Mucosa of descending colon (tissue), 3 donors: ENCODE measurements around the gene TXNDC8. TPM values are rescaled to one million over a fixed set of nuclear protein-coding genes. Genes with fewer than 3 reads are reported as not detected.

ENCODE experiments used
- ATAC-seq: fragments of 200-7000 bp; cut with Tn5 transposase; one replicate; pipeline ENCODE4 v1.9.1; 2020; ENCODE audit warnings: mild to moderate bottlenecking, moderate library complexity
- DNase-seq, 3 donors: peaks; one replicate each; pipeline ENCODE4 v3.0.0-alpha.2; 2020
- H3K36me3 ChIP-seq: fragments of 200-600 bp; one replicate; pipeline ENCODE4 v1.8.0; 2021; ENCODE audit warnings: low read depth, mild to moderate bottlenecking
- H3K4me1 ChIP-seq: fragments of 200-600 bp; one replicate; pipeline ENCODE4 v1.8.0; 2021; ENCODE audit warnings: low read depth, mild to moderate bottlenecking
- H3K4me3 ChIP-seq: fragments of 200-600 bp; one replicate; pipeline ENCODE4 v1.8.0; 2021; ENCODE audit warnings: mild to moderate bottlenecking
- H3K9me3 ChIP-seq: fragments of 200-600 bp; one replicate; pipeline ENCODE4 v1.8.0; 2021; ENCODE audit warnings: mild to moderate bottlenecking
- intact Hi-C, 2 donors: fragments of 100-400 bp; cut with DNase I in 1 of 2; cut with micrococcal nuclease in 1 of 2; formaldehyde crosslinking; loops; one replicate each; pipeline versions ENCODE4 v1.11.0 to v1.11.1; 2022; cut with DNase I, micrococcal nuclease
- total RNA-seq, 3 donors: library from RNA; stranded (reverse); fragmentation: NEBNext Ultra II Directional in 2 of 3; extraction: Animal tissue kit (Norgen Biotek cat#: 25700) in 2 of 3; gene quantifications; one replicate each; pipeline versions ENCODE4 v1.2.1 to v1.2.4, GENCODE V29; 2021 to 2023
- TF ChIP-seq, protein P1 (sequence below): fragments of 200-600 bp; IDR thresholded peaks from one replicate; pipeline ENCODE4 v1.8.0; 2022; ENCODE audit warnings: antibody characterized with exemption, mild to moderate bottlenecking
- donor health status: DM: no; HTN: no; CAD: no; lungs with moderate emphysema.
- donor health status: DM: no; HTN: no; CAD: no.
- donor health status: DM: no; HTN: yes; CAD: no.

Gene TXNDC8
- total RNA-seq, 3 donors from 2014 or later, result not detected

DNA sequence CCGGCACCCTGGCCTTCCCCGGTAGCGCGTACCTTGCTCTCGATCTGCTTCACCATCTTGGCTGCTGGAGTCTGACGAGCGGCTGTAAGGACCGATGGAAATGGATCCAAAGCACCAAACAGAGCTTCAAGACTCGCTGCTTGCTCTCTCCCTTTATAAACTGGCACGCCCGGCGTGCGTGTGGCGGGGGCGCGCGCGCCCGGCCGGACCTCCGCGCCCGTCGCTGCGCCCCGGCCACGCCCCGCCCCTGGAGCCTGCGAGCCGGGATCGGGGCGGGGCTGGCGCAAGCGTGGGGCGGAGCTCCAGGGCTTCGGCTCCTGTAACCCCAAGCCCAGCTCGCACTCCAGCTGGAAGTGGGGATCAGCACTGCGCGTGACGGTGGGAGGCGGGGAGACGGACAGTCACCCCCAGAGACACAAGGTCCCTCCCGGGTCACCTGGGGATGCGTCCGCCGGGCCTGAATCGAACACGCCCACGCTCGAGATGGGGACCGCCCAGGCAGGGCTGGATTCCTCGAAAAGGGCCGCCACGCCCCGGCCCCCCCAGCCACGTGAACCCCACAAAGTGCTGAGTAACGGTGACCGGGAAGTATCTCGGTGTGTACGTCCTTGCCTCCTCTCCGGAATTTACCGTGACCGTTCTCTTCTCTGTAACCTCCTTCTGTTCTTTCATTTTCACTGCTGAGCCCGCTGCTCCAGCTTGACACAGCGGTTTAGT, 81.1 kb downstream of the TXNDC8 start, which contains the start of gene TXN:
Gene TXN, minus strand, starts transcription at position 128 of the 717 bp plus-strand sequence. Its CDS starts 72 bp downstream, at position 56.
- H3K4me1 ChIP-seq, result peaks cover 45% of the 10 kb centered on the region
- peak; percentile 94 to 95 (median 95) for DNase-seq
- H3K36me3 ChIP-seq, result no peaks in the 10 kb centered on the region
- peak; percentile 89 for ATAC-seq
- intact Hi-C loops, result no loop called here
- H3K4me3 ChIP-seq, result peak within 1 kb of the TSS; percentile 88
- no peaks in the 10 kb centered on the region for H3K9me3 ChIP-seq
- TF ChIP-seq, protein P1, sequence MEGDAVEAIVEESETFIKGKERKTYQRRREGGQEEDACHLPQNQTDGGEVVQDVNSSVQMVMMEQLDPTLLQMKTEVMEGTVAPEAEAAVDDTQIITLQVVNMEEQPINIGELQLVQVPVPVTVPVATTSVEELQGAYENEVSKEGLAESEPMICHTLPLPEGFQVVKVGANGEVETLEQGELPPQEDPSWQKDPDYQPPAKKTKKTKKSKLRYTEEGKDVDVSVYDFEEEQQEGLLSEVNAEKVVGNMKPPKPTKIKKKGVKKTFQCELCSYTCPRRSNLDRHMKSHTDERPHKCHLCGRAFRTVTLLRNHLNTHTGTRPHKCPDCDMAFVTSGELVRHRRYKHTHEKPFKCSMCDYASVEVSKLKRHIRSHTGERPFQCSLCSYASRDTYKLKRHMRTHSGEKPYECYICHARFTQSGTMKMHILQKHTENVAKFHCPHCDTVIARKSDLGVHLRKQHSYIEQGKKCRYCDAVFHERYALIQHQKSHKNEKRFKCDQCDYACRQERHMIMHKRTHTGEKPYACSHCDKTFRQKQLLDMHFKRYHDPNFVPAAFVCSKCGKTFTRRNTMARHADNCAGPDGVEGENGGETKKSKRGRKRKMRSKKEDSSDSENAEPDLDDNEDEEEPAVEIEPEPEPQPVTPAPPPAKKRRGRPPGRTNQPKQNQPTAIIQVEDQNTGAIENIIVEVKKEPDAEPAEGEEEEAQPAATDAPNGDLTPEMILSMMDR, result no peak

DNA sequence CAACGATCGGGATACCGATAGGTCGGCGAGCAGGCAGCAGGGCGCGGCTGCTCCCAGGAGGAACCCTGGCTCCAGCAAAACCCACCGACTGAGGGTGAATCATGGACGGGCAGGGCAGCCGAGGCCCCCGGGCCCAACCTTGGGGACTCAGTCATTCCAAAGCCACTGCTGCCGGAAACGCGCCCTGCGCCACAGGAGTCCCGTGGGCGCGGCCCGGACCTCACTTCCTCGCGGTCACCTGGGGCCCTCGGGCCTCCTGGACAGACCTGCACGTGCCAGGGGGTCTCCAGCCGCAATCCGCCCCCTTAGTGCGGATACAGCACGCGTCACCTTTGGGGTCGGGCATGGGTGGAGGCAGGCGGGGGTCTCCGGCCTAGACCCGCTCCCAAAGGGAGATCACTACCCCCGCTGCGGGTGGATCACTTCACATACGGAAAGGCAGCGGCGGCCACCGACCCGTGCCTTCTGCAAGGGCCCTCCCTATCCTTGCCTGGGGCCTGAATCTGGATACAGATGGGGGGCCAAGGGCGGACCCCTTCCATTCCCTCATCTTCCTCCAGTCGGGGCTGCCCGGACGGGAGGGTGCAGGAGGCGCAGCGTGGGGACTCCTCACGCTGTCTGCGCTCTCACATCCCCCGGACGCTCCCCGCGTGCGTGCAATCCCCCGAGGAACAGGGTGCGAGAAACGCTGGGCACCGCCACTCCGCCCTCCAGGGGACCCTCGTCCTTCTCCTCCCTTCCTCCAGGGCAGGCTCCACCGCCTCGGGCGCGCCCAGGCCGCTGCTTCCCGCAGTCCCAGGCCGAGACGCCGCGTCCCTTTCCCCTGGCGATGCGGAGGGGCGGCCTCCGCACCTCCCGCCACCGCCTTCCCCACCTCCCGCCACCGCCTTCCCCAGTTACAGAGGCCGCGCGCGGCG, 81.9 kb downstream of the TXNDC8 start:
- no peaks in the 10 kb centered on the region for H3K36me3 ChIP-seq
- DNase-seq, result peak; percentile 82 to 87 (median 85)
- H3K4me1 ChIP-seq, result peaks cover 42% of the 10 kb centered on the region
- no peaks in the 10 kb centered on the region for H3K9me3 ChIP-seq
- H3K4me3 ChIP-seq, result peak overlapping the region; percentile 88
- intact Hi-C loops, result no loop called here
- peak; percentile 66 for ATAC-seq
- TF ChIP-seq, protein P1, result no peak

DNA sequence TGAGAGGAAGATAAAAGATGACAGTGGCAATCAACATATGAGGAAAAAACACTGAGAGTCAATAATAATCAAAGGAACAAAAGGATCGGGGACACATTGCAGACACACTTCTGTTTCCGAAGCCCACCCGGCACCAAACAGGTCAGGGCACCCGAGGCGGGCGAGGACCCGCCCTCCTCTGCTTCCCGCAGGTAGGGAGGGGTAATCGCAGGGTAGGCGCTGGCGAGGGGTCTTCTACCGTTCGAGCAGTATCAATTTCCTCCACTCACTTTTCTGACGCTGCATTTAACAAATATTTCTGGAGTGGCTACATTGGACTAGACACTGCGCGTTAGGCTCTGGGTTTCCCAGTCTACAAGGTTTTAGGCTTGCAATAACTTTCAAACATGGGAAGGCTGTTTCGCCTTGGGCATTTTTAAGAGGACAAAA, 82.6 kb downstream of the TXNDC8 start:
- intact Hi-C loops, result no loop called here
- ATAC-seq (no peak), DNase-seq (peak; percentile 44 to 62 (median 59))
- no peaks in the 10 kb centered on the region for H3K9me3 ChIP-seq
- peaks cover 42% of the 10 kb centered on the region for H3K4me1 ChIP-seq
- TF ChIP-seq, protein P1, result no peak
- peak overlapping the region; percentile 88 for H3K4me3 ChIP-seq
- H3K36me3 ChIP-seq, result no peaks in the 10 kb centered on the region

DNA sequence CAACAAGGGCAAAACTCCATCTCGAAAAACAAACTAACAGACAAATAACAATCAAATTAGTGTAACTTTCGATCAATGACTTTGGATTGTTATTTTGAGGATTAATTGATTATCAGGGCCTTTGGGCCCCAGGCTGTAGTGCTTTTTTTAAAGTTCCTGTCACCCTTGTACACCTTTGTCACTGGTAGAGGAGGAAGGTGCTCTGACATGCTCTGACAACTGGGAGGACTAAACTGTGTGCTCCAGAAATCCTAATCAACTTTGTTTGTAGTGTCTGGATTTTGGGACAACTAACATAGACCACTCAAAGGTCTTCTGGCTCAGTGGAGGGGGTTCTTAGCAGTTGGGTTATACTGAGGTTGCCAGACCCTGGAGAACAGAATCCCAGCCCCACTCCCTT, 83.2 kb downstream of the TXNDC8 start:
- ATAC-seq (no peak), DNase-seq (no peak)
- Histone ChIP-seq H3K4me1 (peaks cover 42% of the 10 kb centered on the region), H3K36me3 (no peaks in the 10 kb centered on the region), H3K9me3 (no peaks in the 10 kb centered on the region), H3K4me3 (no peak overlapping the region)
- intact Hi-C loops, result no loop called here
- TF ChIP-seq, protein P1, result no peak

Other genes starting within 250 kb of the TXNDC8 start
- 10 to 100 TPM; 20.4 to 69.4 (median 42.9) TPM for gene C9orf152, start 129.7 kb downstream of the TXNDC8 start, total RNA-seq
- 100 to 1,000 TPM; 228 to 441 (median 422) TPM for gene TXN, start 81.4 kb downstream of the TXNDC8 start, total RNA-seq
- gene SVEP1, start 241.9 kb upstream of the TXNDC8 start, total RNA-seq, result 10 to 100 TPM in 2 of 3 donors, 1 to 10 TPM in 1; 3.6 to 20.4 (median 12.0) TPM